Stimulated activated CD4-positive, alpha-beta T cell treated with anti-CD3 and anti-CD28 coated beads, Interleukin-4, amount 100 ng/mL, for 4 hours (primary cell): ENCODE data around the gene SAMD8.
A peak's percentile ranks its signal among the peaks of the same experiment; 100 is the strongest.
"Not testable (repeated sequence)": the region's sequence is repeated elsewhere in the genome, so short reads cannot be mapped to it uniquely, and the experiment has no call there.

Experiments used
- DNase-seq, 2 experiments: peaks; one replicate each; pipeline ENCODE4 v3.0.0-alpha.2; 2020

SAMD8 gene

DNA sequence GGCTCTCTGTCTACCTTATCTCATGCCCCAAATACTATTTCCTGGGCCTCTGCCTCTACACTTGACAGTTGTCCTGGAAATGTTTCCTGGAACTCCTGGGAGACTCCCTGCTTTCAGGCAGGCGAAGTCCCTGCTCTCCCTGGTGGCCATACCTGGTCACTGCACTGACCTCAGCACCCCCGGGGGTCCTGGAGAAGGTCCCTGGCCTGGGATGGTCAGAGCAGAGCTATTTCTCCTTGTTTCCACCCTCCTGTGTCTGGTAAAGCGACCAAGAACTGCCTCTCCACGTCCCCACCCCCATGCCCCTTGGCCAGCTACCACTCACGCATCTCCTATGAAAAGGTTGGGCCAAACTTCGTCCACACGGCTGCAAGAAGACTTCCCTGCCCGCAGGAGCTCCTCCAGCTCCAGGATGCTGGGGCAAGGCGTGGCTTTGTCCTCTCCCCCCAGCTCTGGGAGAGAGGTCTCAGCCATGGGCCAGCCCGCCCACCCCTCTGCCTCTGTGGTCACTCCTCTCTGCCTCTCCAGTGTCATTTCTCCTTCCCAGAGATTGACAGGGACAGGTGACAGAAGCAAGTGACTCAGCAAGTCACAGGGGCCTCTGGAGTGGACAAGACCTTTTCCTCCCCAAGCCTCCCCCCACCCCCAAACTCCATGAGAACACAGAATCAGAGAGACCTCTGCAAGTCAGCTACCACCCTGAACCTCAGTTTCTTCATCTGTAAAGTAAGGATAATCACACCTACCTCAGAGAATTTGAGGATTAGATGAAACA, 2.6 kb upstream of the SAMD8 start:
- DNase-seq = no peak

- DNase-seq = no peak
Observed at GRCh38 chr10:75109459-75109778, 2.0 kb upstream of the SAMD8 start.

DNA sequence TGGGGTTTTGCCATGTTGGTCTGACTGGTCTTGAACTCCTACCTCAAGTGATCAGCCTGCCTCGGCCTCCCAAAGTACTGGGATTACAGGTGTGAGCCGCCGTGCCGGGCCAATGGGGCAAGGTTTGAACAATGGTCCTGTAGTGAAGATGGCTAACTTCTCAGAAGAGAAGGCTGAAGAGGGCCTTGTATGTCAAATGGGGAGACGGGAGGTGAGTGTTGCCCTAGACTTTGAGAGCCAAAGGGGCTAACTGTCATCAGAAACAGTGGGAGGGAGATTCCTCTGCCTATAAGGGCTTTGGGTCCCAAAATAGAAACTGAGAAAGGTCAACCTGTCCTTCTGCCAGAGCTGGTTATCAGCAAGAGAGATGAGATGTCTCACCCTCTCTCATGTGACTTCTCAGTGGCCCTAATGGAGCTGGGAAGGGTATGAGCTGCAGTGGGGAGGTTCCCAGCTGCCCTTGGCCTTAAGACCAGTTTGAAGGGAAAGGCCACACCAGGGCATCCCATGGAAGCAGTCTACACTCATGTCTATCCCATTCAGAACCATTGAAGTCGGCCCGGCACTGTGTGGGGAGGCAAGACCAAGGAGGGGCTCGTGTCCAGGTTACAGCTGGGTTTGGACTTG, 1.3 kb upstream of the SAMD8 start:
- no peak for DNase-seq

- peak in 1 of 2 experiments; percentile 51 for DNase-seq
Observed at GRCh38 chr10:75111907-75112679, 637 bp downstream of the SAMD8 start.

- DNase-seq = no peak
Observed at GRCh38 chr10:75115137-75115536, 3.7 kb downstream of the SAMD8 start.

- not testable (repeated sequence) for DNase-seq
Observed at GRCh38 chr10:75116941-75117775, 5.7 kb downstream of the SAMD8 start.

- no peak for DNase-seq
Observed at GRCh38 chr10:75117995-75118394, 6.5 kb downstream of the SAMD8 start.

GRCh38 chr10:75119444-75120066, 8.1 kb downstream of the SAMD8 start:
- not testable (repeated sequence) for DNase-seq

GRCh38 chr10:75121322-75121721, 9.9 kb downstream of the SAMD8 start:
- DNase-seq = no peak

DNA sequence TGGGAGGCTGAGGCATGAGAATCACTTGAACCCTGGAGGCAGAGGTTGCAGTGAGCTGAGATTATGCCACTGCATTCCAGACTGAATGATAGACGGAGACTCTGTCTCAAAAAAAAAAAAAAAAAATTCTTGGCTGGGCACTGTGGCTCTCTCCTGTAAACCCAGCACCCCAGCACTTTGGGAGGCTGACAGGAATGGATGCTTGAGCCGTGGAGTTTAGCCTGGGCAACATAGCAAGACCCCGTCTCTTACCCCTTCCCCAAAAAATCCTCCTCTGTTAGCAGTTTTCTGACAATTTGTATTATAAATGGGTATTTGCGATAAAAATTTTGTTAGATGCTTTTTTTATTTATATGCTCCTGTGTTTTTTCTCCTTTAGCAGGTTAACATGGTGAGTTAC, 11.0 kb downstream of the SAMD8 start:
- DNase-seq = no peak

- no peak for DNase-seq
Observed at GRCh38 chr10:75123088-75123682, 11.7 kb downstream of the SAMD8 start.

- DNase-seq = no peak
Observed at GRCh38 chr10:75126277-75126676, 14.8 kb downstream of the SAMD8 start.

GRCh38 chr10:75127471-75127870, 16.0 kb downstream of the SAMD8 start:
- DNase-seq = no peak

DNA sequence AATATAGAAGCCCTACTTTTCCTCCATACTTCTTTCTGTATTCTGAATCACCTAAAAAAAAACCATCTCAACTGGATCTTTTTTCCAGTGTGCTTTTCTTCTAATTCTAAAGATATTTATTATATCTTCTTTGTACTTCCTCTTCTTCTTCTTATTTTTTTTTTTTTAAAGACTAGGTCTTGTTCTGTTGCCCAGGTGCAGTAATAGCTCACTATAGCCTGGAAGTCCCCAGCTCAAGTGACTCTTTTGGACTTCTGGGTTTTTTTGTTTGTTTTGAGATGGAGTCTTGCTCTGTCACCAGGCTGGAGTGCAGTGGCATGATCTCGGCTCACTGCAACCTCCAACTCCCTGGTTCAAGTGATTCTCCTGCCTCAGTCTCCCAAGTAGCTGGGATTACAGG, 17.5 kb downstream of the SAMD8 start:
- DNase-seq = not testable (repeated sequence)

GRCh38 chr10:75129537-75129936, 18.1 kb downstream of the SAMD8 start:
- no peak for DNase-seq

- not testable (repeated sequence) for DNase-seq
Observed at GRCh38 chr10:75133701-75134100, 22.2 kb downstream of the SAMD8 start.

GRCh38 chr10:75136346-75136745, 24.9 kb downstream of the SAMD8 start:
- no peak for DNase-seq

DNA sequence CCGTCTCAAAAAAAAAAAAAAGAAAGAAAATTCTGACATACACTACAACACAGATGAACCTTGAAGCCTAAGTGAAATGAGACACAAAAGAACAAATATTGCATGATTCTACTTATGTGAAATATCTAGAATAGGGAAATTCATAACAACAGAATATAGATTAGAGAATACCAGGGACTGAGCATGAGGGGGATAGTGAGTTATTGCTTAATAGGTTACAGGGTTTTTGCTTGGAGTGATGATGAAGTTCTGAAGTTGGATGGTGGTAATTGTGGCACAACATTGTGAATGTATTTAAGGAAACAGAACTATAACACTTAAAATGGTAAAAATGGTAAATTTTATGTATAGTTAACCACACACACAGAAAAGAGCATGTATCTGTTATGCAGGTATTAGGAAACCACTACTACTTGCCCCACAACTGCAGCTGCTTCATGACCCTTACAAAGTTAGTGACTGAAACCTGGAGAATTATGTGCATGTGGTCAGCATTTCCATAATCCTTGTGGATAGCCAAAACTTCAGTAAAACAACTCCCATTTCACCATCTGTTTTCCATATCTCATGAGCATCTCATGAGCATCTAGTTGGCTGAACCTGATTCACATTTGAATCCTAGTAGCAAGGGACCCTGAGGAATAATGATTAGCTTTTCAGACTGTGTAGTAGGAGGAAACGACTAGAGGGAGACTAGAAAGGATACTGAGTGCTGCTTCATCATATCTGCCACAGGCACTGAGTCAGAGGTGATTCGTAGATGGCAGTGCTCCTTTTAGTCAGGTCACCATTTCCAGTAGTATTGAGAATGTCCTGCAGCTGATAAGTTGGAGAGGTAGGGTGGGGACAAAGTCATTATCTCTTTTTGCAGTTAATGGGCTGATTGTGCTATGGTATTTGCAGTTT, 26.3 kb downstream of the SAMD8 start:
- DNase-seq = peak in 1 of 2 experiments; percentile 48

- DNase-seq = no peak
Observed at GRCh38 chr10:75140246-75140645, 28.8 kb downstream of the SAMD8 start.

GRCh38 chr10:75143353-75143752, 31.9 kb downstream of the SAMD8 start:
- DNase-seq = no peak

GRCh38 chr10:75145590-75145989, 34.1 kb downstream of the SAMD8 start:
- no peak for DNase-seq
